H1 (cell line): Measurements from ENCODE around the gene CTNND2. TPM values are rescaled to one million over a fixed set of nuclear protein-coding genes. Genes with fewer than 3 reads are reported as not detected.

Experiments used
- CTCF ChIA-PET: fragments of 300-600 bp; sonication (Branson Sonifier 250); formaldehyde crosslinking; loops from one replicate; lab custom pipeline; 2021; ENCODE audit not compliant: partially characterized antibody; lab: Charles Lee
- POLR2A ChIA-PET: fragments of 300-600 bp; sonication (Branson Sonifier 250); formaldehyde crosslinking; loops from one replicate; lab custom pipeline; 2021; ENCODE audit warnings: inconsistent platforms; ENCODE audit not compliant: partially characterized antibody; lab: Charles Lee
- DNase-seq, 2 experiments: peaks; one replicate each; pipeline versions ENCODE4 v3.0.0 to v3.0.0-alpha.2; 2010 to 2022; ENCODE audit warnings: low spot score in 2 of 2, low read depth in 1 of 2, mixed read lengths in 1 of 2
- FAIRE-seq: peaks from 2 replicates; lab custom pipeline; 2011; peaks lifted over from hg19 to GRCh38; lab: Jason Lieb, UNC
- H2AFZ ChIP-seq: 2 replicates; pipeline ENCODE4 v1.8.1; 2012; ENCODE audit warnings: low read length, inconsistent platforms
- H2AK5ac ChIP-seq: 2 replicates; pipeline ENCODE4 v1.6.1; 2013; ENCODE audit warnings: low read depth, low read length
- H2BK120ac ChIP-seq: replicated peaks from 2 replicates; pipeline ENCODE3; 2013; ENCODE audit warnings: low read depth, low read length, inconsistent platforms
- H2BK12ac ChIP-seq: 2 replicates; pipeline ENCODE4 v1.6.1; 2013; ENCODE audit warnings: low read depth, low read length
- H2BK15ac ChIP-seq: 2 replicates; pipeline ENCODE4 v1.6.1; 2013; ENCODE audit warnings: low read length
- H2BK20ac ChIP-seq: 2 replicates; pipeline ENCODE4 v1.6.1; 2013; ENCODE audit warnings: low read length
- H2BK5ac ChIP-seq: 2 replicates; pipeline ENCODE4 v1.6.1; 2013; ENCODE audit warnings: low read depth, low read length
- H3K14ac ChIP-seq: 2 replicates; pipeline ENCODE4 v1.6.1; 2013; ENCODE audit warnings: inconsistent platforms; ENCODE audit not compliant: insufficient read length
- H3K18ac ChIP-seq: 2 replicates; pipeline ENCODE4 v1.6.1; 2013; ENCODE audit warnings: low read length; ENCODE audit errors: extremely low read depth
- H3K23ac ChIP-seq: 2 replicates; pipeline ENCODE4 v1.6.1; 2013; ENCODE audit warnings: inconsistent platforms; ENCODE audit not compliant: insufficient read length
- H3K23me2 ChIP-seq: 2 replicates; pipeline ENCODE4 v1.6.1; 2013; ENCODE audit warnings: low read depth, low read length
- H3K27ac ChIP-seq: 2 replicates; pipeline ENCODE4 v1.6.1; 2011; ENCODE audit warnings: low read depth, low read length, inconsistent platforms
- H3K27me3 ChIP-seq, 4 experiments: replicated peaks in 1 of 4; 1 replicate in 1 of 4; 2 replicates in 3 of 4; pipeline versions ENCODE4 v1.6.1 to v1.8.1; 2011 to 2013; ENCODE audit warnings: low read length in 3 of 4, mild to moderate bottlenecking in 3 of 4, inconsistent platforms in 2 of 4, mixed read lengths in 2 of 4, moderate library complexity in 1 of 4; ENCODE audit not compliant: control insufficient read depth in 3 of 4, insufficient read depth in 3 of 4; ENCODE audit errors: extremely low read depth in 1 of 4
- H3K36me3 ChIP-seq, 4 experiments: 2 replicates each; pipeline versions ENCODE4 v1.6.1 to v1.8.1; 2011 to 2013; ENCODE audit warnings: mild to moderate bottlenecking in 4 of 4, low read length in 3 of 4, moderate library complexity in 2 of 4, control low read depth in 1 of 4, inconsistent platforms in 1 of 4; ENCODE audit not compliant: insufficient read depth in 4 of 4, control insufficient read depth in 2 of 4
- H3K4ac ChIP-seq: replicated peaks from 2 replicates; pipeline ENCODE3; 2013; ENCODE audit warnings: low read length, low read depth, mixed read lengths, inconsistent platforms; ENCODE audit not compliant: insufficient read length
- H3K4me1 ChIP-seq, 4 experiments: replicated peaks in 1 of 4; 1 replicate in 1 of 4; 2 replicates in 3 of 4; pipeline versions ENCODE4 v1.6.1 to v1.8.1; 2011 to 2013; ENCODE audit warnings: low read length in 3 of 4, inconsistent platforms in 2 of 4, mixed read lengths in 1 of 4; ENCODE audit not compliant: insufficient read depth in 4 of 4, control insufficient read depth in 3 of 4
- H3K4me2 ChIP-seq, 2 experiments: 2 replicates each; pipeline versions ENCODE4 v1.6.1 to v1.8.1; 2011 to 2013; ENCODE audit warnings: low read depth in 2 of 2, low read length in 2 of 2, control low read depth in 1 of 2, inconsistent platforms in 1 of 2, mild to moderate bottlenecking in 1 of 2; ENCODE audit not compliant: insufficient read depth in 1 of 2
- H3K4me3 ChIP-seq, 4 experiments: fragments of 200-600, 300-600 bp in 1 of 4; sonication (generic), shearing (Covaris generic), sonication (Bioruptor Twin) in 1 of 4; 2 replicates each; pipeline versions ENCODE4 v1.5.1 to v1.8.1; 2011 to 2016; ENCODE audit warnings: low read length in 4 of 4, low read depth in 3 of 4, control low read depth in 2 of 4, inconsistent platforms in 2 of 4, mild to moderate bottlenecking in 2 of 4, mixed read lengths in 1 of 4, moderate library complexity in 1 of 4; ENCODE audit not compliant: insufficient read depth in 2 of 4; ENCODE audit errors: extremely low read depth in 1 of 4
- H3K56ac ChIP-seq: replicated peaks from 2 replicates; pipeline ENCODE3; 2013; ENCODE audit warnings: low read depth, mild to moderate bottlenecking, mixed read lengths, low read length, inconsistent platforms; ENCODE audit not compliant: insufficient read length
- H3K79me1 ChIP-seq: 2 replicates; pipeline ENCODE4 v1.6.1; 2013; ENCODE audit warnings: low read depth, low read length, control low read depth
- H3K79me2 ChIP-seq, 2 experiments: 2 replicates each; pipeline versions ENCODE4 v1.6.1 to v1.8.1; 2012 to 2013; ENCODE audit warnings: low read length in 2 of 2, mild to moderate bottlenecking in 2 of 2, inconsistent platforms in 1 of 2; ENCODE audit not compliant: insufficient read depth in 2 of 2, control insufficient read depth in 1 of 2
- H3K9ac ChIP-seq, 4 experiments: replicated peaks in 1 of 4; 1 replicate in 1 of 4; 2 replicates in 3 of 4; pipeline versions ENCODE4 v1.6.1 to v1.8.1; 2011 to 2013; ENCODE audit warnings: low read depth in 3 of 4, low read length in 3 of 4, control low read depth in 2 of 4, mild to moderate bottlenecking in 2 of 4, moderate library complexity in 2 of 4, inconsistent platforms in 1 of 4; ENCODE audit errors: extremely low read depth in 1 of 4
- H3K9me3 ChIP-seq, 2 experiments: 2 replicates each; pipeline versions ENCODE4 v1.6.1 to v1.8.1; 2012 to 2013; ENCODE audit warnings: mild to moderate bottlenecking in 2 of 2, moderate library complexity in 2 of 2, control low read depth in 1 of 2, inconsistent platforms in 1 of 2, low read depth in 1 of 2, low read length in 1 of 2, mixed read lengths in 1 of 2; ENCODE audit not compliant: insufficient read depth in 2 of 2
- H4K20me1 ChIP-seq, 2 experiments: replicated peaks in 1 of 2; 2 replicates each; pipeline versions ENCODE3 to v1.8.1; 2011 to 2013; ENCODE audit warnings: inconsistent platforms in 2 of 2, low read length in 2 of 2, mild to moderate bottlenecking in 1 of 2; ENCODE audit not compliant: insufficient read depth in 2 of 2, control insufficient read depth in 1 of 2
- H4K5ac ChIP-seq: 2 replicates; pipeline ENCODE4 v1.6.1; 2013; ENCODE audit warnings: low read length, low read depth, mixed read lengths, inconsistent platforms; ENCODE audit not compliant: insufficient read length
- H4K8ac ChIP-seq: 2 replicates; pipeline ENCODE4 v1.8.0; 2013; ENCODE audit warnings: mild to moderate bottlenecking, moderate library complexity, low read length, inconsistent platforms; ENCODE audit not compliant: insufficient read depth; ENCODE audit errors: extremely low read depth
- H4K91ac ChIP-seq: replicated peaks from 2 replicates; pipeline ENCODE3; 2013; ENCODE audit warnings: low read length, mixed read lengths, inconsistent platforms; ENCODE audit not compliant: insufficient read length
- SP4 ChIP-seq: IDR thresholded peaks from 2 replicates; pipeline ENCODE4 v1.6.1; 2012; ENCODE audit warnings: low read length, inconsistent platforms
- polyA plus RNA-seq, 7 experiments: library from polyadenylated mRNA; depleted of rRNA in 3 of 7; stranded (reverse) in 5 of 7; unstranded in 2 of 7; fragments of >200 nt in 5 of 7; fragments of 200-250 nt in 2 of 7; gene quantifications; 1 replicate in 5 of 7; 2 replicates in 1 of 7; 4 replicates in 1 of 7; pipeline versions ENCODE4 v1.2.1 to v1.2.3, GENCODE V29; 2011 to 2013; ENCODE audit warnings: missing spikeins in 2 of 7, mixed read lengths in 2 of 7
- total RNA-seq: library from RNA; stranded (reverse); fragmentation: NEBNext Ultra II Directional; extraction: Animal tissue kit (Norgen Biotek cat#: 25700); gene quantifications from 2 replicates; pipeline ENCODE4 v1.2.1, GENCODE V29; 2021

CTNND2 gene
- total and polyA plus RNA-seq, 2 of the 8 experiments (the other 6 are each of a cell fraction or from before 2014, with no cell fraction given), result 7.4 to 14.2 TPM

DNA sequence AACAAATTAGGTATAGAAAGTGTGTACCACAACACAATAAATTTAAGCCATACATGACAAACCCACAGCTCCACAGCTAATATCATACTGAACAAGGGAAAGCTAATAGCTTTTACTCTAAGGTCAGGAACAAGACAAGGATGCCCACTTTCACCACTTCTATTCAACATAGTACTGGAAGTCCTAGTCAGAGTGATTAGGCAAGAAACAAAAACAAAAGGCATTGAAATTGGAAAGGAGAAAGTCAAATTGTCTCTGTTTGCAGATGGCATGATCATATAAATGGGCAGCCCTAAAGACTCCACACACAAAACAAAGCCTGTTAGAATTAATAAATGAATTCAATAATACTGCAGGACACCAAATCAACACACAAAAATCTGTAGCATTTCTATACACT, 548.8 kb downstream of the CTNND2 start:
- Histone ChIP-seq H3K9ac (no peak overlapping the region), H2BK12ac (no peak overlapping the region), H2BK5ac (no peak overlapping the region), H2AK5ac (no peak overlapping the region), H2BK15ac (no peak overlapping the region), H3K79me2 (no peaks in the 10 kb centered on the region), H3K4me2 (no peak overlapping the region), H3K9me3 (no peaks in the 10 kb centered on the region), H4K8ac (no peak overlapping the region), H4K20me1 (no peaks in the 10 kb centered on the region), H3K23me2 (no peaks in the 10 kb centered on the region), H3K36me3 (no peaks in the 10 kb centered on the region), H4K91ac (no peak overlapping the region), H3K27me3 (no peaks in the 10 kb centered on the region), H4K5ac (no peak overlapping the region), H2BK20ac (no peak overlapping the region), H3K56ac (no peak overlapping the region), H3K23ac (no peak overlapping the region), H3K4ac (no peak overlapping the region), H3K27ac (no peak overlapping the region), H2BK120ac (no peak overlapping the region), H3K14ac (no peak overlapping the region), H3K4me1 (no peaks in the 10 kb centered on the region), H3K4me3 (no peak overlapping the region), H3K18ac (no peak overlapping the region), H2AFZ (no peak overlapping the region), H3K79me1 (no peaks in the 10 kb centered on the region)
- FAIRE-seq (no peak), DNase-seq (no peak)
- ChIA-PET POLR2A (no interaction called here), CTCF (no interaction called here)
- no peak for TF ChIP-seq SP4
